Measurements from ENCODE around the gene C6orf89. TPM values are rescaled to one million over a fixed set of nuclear protein-coding genes. Genes with fewer than 3 reads are reported as not detected.
A peak's percentile ranks its signal among the peaks of the same experiment; 100 is the strongest.

Gene C6orf89
- total RNA-seq, 1 donor from 2014 or later = 32.3 TPM

DNA sequence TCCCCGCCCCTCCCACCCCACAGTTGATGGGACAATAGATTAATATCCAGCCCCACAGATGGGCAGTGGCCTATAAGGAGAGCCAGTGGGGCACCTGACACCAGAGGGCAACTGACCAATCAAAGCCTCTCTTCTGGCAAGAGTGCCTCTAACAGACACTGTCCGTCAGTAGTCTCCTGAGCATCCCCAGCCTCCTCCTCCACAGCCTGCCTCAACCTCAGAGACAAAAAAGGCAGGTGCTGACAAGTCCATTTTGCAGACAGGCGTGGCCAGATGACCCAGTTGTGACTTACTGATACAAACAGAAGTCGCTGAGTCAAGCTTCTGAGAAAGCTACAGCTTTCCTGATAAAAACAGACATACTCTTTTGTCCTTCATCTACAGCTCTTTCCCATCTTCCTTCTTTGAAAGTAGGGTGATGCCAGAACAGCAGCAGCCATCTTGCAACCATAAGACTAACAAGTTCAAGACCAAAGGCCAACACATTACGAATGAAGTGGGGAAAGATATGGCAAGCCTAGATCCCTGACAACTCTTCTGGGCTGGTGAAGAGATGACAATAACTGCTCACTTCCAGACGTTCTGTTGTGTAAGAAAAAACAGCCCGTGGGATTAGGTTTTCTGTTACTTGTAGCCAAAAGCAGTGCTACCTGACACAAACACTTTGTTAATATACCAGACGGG lies 23.4 kb upstream of the C6orf89 start:
- Mint-ChIP-seq H3K4me1 (peaks cover 17% of the 10 kb centered on the region), H3K27me3 (ENCODE audit: low read depth) (no peaks in the 10 kb centered on the region), H3K27ac (ENCODE audit: unreplicated experiment) (peak overlapping the region; percentile 54), H3K9me3 (no peaks in the 10 kb centered on the region), H3K36me3 (ENCODE audit: low read depth) (peaks cover 12% of the 10 kb centered on the region), H3K4me3 (no peak overlapping the region)
- TF ChIP-seq, protein P1, sequence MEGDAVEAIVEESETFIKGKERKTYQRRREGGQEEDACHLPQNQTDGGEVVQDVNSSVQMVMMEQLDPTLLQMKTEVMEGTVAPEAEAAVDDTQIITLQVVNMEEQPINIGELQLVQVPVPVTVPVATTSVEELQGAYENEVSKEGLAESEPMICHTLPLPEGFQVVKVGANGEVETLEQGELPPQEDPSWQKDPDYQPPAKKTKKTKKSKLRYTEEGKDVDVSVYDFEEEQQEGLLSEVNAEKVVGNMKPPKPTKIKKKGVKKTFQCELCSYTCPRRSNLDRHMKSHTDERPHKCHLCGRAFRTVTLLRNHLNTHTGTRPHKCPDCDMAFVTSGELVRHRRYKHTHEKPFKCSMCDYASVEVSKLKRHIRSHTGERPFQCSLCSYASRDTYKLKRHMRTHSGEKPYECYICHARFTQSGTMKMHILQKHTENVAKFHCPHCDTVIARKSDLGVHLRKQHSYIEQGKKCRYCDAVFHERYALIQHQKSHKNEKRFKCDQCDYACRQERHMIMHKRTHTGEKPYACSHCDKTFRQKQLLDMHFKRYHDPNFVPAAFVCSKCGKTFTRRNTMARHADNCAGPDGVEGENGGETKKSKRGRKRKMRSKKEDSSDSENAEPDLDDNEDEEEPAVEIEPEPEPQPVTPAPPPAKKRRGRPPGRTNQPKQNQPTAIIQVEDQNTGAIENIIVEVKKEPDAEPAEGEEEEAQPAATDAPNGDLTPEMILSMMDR (conservative IDR thresholded peaks at IDR 0.05) = no peak
- no peak for DNase-seq (ENCODE audit: low read depth, low spot score)

GRCh38 chr6:36862848-36863382 lies 22.8 kb upstream of the C6orf89 start:
- H3K27me3 Mint-ChIP-seq (ENCODE audit: low read depth) = no peaks in the 10 kb centered on the region
- H3K4me3 Mint-ChIP-seq = no peak overlapping the region
- TF ChIP-seq, protein P1 (conservative IDR thresholded peaks at IDR 0.05) = no peak
- H3K27ac Mint-ChIP-seq (ENCODE audit: unreplicated experiment) = no peak overlapping the region
- no peaks in the 10 kb centered on the region for H3K9me3 Mint-ChIP-seq
- H3K36me3 Mint-ChIP-seq (ENCODE audit: low read depth) = peaks cover 12% of the 10 kb centered on the region
- H3K4me1 Mint-ChIP-seq = peaks cover 21% of the 10 kb centered on the region
- DNase-seq (ENCODE audit: low read depth, low spot score) = no peak

DNA sequence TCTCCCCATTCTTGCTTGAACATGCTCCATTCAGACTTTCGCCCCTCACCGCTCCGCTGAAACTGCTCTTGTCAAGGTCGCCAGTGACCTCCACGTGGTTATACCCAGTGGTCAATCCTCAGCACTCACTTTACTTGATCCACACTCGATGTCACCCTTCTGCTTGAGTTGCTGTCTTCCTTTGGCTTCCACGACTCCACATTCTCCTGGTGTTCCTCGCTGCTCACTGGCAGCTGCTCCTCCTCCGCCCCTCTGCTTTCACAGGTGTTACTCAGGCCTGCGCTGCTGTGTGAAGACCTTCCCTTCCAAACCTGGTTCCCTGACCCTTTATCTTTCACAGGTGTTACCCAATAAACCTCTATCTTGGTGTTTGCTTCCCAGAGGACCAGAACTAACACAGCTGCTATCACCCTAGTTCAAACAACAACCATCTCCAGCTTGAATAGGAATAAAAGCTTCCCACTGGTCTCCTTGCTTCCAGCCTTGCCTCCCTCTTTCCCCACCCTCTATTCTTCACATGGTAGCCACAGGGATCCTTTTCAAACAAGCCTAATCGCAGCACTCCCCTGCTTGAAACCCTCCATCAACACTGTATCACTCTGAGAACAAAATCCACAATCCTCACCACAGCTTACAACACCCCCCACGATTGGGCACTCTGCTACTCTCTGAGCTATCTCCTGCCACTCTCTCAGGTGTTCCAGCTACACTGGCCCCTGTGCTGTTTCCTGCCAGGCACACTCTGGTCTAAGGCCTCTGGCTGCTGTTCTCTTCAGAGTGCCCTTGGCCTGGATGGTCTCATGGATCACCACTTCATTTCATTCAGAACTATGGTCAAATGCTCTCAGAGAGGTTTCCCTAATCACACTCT lies 21.8 kb upstream of the C6orf89 start:
- peaks cover 17% of the 10 kb centered on the region for H3K4me1 Mint-ChIP-seq
- no peaks in the 10 kb centered on the region for H3K27me3 Mint-ChIP-seq (ENCODE audit: low read depth)
- DNase-seq (ENCODE audit: low read depth, low spot score) = no peak
- no peak overlapping the region for H3K4me3 Mint-ChIP-seq
- peaks cover 10% of the 10 kb centered on the region for H3K36me3 Mint-ChIP-seq (ENCODE audit: low read depth)
- TF ChIP-seq, protein P1 (conservative IDR thresholded peaks at IDR 0.05) = no peak
- H3K9me3 Mint-ChIP-seq = no peaks in the 10 kb centered on the region
- peak overlapping the region; percentile 17 for H3K27ac Mint-ChIP-seq (ENCODE audit: unreplicated experiment)

- Mint-ChIP-seq H3K27ac (ENCODE audit: unreplicated experiment) (no peak overlapping the region), H3K9me3 (no peaks in the 10 kb centered on the region), H3K36me3 (ENCODE audit: low read depth) (peaks cover 7% of the 10 kb centered on the region), H3K27me3 (ENCODE audit: low read depth) (no peaks in the 10 kb centered on the region), H3K4me3 (no peak overlapping the region), H3K4me1 (peaks cover 22% of the 10 kb centered on the region)
- TF ChIP-seq, protein P1 (conservative IDR thresholded peaks at IDR 0.05) = no peak
- no peak for DNase-seq (ENCODE audit: low read depth, low spot score)
Observed at GRCh38 chr6:36865835-36866234, 19.9 kb upstream of the C6orf89 start.

DNA sequence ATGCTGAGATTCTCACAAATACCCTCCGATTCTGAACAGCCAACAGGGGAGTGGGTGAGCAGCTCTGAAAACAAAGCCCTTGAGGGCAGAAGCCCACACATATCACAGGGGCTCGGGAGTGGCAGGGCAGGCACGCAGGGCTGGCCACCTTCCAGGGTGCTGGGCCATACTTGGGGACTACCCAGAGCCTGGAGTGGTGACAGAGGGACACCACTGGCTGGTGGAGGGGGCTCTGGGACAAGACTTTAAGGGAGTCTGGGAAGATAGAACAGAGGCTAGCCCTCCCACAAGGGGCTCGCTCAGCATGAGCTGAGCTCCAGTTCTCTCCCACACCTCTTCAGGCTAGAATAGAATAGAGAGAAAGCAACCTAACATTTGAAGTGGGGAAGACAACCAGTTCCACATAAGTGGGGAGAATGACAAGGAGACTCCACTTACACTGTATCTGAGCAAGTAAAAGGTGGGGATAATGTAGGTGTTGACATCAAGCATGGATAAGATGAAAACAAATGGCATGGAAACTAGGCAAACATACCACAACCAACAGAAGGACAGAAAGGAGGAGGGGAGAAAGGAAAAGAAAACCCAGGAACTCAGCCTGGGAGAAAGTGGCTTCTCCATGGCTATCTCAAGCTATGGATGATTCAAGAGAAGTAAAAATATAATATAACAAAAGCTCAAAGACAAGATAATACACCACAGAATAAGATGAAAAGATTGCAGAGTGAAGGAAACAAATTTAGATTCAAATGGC lies 18.1 kb upstream of the C6orf89 start:
- H3K4me3 Mint-ChIP-seq = peak overlapping the region; percentile 15
- H3K27ac Mint-ChIP-seq (ENCODE audit: unreplicated experiment) = no peak overlapping the region
- peaks cover 26% of the 10 kb centered on the region for H3K4me1 Mint-ChIP-seq
- H3K36me3 Mint-ChIP-seq (ENCODE audit: low read depth) = peaks cover 7% of the 10 kb centered on the region
- no peak for DNase-seq (ENCODE audit: low read depth, low spot score)
- H3K9me3 Mint-ChIP-seq = no peaks in the 10 kb centered on the region
- TF ChIP-seq, protein P1 (conservative IDR thresholded peaks at IDR 0.05) = no peak
- no peaks in the 10 kb centered on the region for H3K27me3 Mint-ChIP-seq (ENCODE audit: low read depth)
